NCI-H146 treated with DMSO at 0.1 percent for 48 hours (cell line): ENCODE data around the gene CNTNAP5.
"Not testable (repeated sequence)": the region's sequence is repeated elsewhere in the genome, so short reads cannot be mapped to it uniquely, and the experiment has no call there.

Experiments used
- DNase-seq: peaks from one replicate; lab custom pipeline; 2025; ENCODE audit not compliant: unreplicated experiment; lab: John Stamatoyannopoulos, UW

Gene CNTNAP5

DNA sequence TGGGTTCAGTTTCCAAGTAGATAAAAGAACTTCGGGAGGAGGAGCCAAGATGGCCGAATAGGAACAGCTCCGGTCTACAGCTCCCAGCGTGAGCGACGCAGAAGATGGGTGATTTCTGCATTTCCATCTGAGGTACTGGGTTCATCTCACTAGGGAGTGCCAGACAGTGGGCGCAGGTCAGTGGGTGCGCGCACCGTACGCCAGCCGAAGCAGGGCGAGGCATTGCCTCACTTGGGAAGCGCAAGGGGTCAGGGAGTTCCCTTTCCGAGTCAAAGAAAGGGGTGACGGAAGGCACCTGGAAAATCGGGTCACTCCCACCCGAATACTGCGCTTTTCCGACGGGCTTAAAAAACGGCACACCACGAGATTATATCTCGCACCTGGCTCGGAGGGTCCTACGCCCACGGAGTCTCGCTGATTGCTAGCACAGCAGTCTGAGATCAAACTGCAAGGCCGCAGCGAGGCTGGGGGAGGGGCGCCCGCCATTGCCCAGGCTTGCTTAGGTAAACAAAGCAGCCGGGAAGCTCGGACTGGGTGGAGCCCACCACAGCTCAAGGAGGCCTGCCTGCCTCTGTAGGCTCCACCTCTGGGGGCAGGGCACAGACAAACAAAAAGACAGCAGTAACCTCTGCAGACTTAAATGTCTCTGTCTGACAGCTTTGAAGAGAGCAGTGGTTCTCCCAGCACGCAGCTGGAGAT lies 382.9 kb downstream of the CNTNAP5 start:
- DNase-seq, result not testable (repeated sequence)

DNA sequence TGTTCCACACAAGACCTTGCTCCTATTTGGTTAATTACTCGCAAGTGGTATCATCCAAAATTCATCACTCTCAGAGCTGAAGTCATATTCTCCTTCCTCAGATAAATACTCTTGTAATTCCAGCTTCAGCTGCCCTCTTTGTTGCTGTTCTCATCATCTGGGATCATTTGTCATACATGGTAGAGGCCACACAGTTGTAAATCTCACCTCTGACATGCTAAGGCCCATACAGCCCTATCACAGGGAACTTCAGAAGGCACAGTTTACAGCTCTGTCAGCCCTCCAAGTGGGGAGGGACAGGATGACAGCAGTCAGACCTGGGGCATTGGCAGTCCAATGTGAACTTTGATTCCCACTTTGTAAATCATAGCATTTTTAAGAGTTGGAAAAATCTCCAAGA lies 399.0 kb downstream of the CNTNAP5 start:
- no peak for DNase-seq

DNA sequence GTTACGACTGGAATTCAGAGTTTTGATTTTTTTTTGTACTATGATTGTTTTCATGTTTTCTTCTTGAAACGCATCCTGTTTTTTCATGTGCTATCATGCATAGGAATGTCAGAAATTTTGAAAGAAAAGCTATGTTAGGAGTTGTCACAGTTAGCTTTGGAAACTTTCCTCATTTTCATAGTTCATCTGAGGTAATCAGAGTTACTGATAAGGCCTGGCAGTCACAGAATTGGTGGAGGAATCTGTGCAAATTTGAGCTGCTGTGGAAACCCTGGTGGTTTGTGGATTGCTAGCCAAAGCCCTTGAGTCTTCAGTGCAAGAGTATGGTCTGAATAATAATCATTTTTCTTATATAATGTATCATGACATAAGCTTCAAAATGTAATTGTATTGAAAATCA lies 401.0 kb downstream of the CNTNAP5 start:
- no peak for DNase-seq

DNA sequence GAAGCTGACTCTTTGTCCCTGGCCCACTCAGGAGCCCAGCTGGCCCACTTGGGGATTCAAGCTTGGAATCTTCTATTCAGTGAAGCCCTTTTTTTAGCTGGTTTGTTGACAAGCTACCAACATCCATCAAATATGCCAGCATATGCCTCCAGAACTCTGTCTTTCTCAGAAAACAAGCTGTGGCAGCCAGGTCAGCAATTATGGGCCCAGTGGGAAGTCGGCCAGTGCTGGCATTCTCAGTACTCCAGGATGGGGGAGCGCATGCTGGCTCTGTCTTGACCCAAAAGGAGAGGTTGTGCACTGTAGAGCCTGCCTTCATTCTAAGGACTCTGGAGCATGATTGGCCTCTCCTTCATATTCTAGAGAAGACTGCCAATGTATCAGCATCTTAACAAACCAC lies 401.5 kb downstream of the CNTNAP5 start:
- no peak for DNase-seq

DNA sequence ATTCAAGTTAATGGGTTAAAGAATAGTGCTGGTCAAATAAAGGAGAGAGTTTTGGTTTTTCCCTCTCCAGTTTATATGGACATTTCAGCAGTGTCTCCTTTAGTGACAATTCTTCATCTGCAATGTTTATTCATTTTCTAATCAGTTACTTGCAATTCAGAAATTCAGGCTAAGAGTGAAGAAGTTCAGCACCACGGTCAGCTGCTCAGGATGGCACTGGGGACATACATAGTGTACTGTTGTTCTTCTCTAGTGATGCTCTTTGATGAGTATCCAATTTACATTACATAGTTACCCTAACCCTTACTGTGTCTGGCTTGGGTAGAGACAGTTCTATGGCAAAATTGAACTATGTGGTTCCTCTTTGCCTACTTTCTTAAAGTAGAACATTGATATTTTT lies 412.7 kb downstream of the CNTNAP5 start:
- DNase-seq, result no peak

DNA sequence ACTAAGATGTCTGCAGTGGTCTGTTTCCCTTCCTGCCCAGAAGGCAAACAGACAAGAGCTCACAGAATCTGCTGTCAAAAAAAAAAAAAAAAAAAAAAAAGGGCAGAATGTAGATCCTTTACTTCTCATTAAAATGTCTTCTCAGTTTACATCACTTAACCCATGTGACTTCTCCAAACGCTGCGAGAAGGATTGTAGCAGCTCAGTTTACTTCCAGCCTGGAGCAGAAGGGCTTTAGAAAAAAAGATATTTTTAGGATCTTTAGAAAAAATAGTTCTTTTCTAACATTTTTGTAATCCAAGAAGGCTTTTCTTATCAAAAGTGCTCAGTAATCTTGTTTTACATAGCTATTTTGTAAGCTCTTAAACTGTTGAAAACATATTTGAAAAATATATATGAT lies 425.4 kb downstream of the CNTNAP5 start:
- DNase-seq, result no peak

DNA sequence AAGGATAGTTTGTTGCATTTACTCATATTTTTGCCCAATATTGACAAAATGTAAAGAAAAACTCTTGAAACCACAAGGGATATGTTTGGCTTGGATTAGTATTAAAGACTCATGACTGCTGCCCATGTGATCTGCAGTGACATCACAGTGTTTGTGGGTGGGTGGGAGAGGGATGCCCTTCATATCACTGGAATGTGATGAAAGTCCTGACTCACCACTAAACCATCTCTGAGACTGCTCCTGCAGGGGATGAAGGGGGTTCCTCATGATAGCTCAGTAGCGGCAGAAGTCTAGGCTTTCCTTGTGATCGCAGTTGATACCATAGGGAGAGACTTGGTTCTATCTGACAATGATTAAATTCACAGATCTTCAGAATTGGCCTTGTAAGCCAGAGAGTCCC lies 451.2 kb downstream of the CNTNAP5 start:
- DNase-seq, result no peak

DNA sequence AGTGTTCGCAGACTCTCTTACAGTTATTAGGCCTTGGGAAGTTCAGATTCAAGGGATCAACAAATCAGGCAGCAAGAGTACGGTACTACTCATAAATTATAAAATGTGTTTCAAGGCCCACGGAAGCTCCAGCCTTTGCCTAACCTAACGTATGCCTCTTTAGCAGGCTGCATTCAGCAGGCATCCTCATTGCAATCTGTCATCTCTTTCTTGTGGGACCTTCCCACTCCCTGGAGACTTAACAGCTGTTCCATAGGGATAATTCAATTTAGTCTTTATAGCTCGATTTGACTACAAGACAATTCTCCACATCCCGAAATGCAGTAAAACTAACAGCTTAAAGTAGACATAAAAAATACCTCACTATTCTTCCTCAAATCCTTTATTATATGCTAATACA lies 453.7 kb downstream of the CNTNAP5 start:
- DNase-seq, result no peak

DNA sequence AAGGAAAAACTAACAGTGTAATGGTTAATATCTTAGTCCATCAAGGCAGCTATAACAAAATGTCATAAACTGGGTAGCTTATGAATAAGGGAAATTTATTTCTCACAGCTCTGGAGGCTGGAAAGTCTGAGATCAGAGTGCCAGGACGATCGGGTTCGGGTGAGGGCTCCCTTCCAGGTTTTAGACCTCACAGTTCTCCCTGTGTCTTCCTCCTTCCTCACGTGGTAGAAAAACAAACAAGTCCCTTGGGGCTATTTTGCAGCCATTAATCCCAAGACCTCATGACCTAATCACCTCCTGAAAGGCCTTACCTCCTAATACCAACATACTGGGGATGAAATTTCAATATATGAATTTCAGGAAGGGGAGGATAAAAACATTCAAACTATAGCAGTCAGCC lies 455.9 kb downstream of the CNTNAP5 start:
- no peak for DNase-seq

DNA sequence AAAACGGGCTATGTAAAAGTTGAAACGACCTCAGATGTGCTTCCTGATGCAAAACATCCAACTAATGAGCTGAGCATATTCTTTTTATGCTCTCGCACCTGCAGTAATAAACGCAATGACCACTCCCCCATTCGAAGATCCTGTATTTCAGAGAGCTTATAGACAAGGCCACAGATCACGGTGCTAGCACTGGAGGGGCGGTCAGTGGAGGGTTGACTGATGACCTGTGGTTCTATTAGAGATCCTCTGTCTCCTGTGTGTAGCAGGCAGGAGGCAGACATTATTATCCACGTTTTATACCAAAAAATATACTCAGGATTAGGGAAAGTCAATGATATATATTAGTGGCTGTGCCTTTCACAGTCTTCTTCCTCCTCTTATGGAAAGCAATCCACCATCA lies 457.0 kb downstream of the CNTNAP5 start:
- DNase-seq, result no peak

DNA sequence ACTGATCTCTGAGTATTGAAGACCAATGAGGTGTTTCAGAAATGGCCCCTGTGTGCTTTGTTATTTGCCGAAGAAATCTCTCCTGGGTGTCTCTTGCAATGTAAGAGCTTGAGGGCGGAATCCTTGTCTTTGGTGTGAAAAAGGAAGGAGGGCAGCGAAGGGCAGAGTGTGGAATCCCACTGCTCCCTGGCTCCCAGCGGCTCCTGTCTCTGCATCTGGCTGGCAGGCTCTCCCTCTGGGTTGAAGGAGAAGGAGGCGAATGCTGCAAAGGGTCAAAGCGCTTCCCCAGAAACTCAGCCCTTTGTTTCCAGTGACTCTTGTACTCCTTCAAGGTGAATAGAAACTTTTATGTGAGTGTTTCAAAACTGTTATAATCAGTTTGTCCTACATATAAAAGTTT lies 457.5 kb downstream of the CNTNAP5 start:
- DNase-seq, result no peak

DNA sequence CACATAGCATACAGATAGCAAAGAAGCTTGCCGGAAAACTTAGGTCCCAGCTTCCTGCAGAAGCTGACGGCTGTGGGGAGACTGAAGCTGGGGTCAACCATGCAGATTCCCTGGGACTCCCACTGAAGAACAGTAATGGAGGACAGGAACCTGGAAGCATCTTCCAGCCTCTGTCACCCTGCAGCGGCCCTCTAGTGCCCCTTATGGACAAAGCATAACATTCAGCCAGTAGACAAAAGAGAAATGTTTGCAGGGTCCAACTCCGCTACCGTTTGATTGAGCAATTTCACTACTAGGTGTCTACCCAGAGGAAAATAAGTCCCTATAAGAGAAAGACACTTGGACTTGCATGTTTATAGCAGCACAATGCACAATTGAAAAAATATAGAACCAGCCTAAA lies 460.6 kb downstream of the CNTNAP5 start:
- DNase-seq, result no peak

DNA sequence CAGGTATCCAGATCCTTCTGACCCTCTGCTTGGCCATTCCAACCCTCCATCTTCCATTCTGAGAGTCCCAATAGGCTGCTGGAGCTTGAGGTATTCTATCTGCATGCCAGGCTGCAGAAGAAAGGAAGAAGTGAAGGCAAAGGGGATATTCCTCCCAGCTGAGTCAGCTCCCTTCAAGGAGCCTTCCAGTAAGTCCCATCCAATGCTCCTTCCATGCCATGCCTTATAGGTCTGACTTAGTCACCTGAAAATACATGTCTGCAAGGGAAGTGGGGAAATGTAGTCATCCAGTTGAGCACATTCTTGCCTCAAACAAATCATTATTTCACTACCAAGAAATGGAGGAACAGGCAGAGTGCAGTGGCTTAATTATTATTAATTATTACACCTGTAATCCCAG lies 464.6 kb downstream of the CNTNAP5 start:
- no peak for DNase-seq

DNA sequence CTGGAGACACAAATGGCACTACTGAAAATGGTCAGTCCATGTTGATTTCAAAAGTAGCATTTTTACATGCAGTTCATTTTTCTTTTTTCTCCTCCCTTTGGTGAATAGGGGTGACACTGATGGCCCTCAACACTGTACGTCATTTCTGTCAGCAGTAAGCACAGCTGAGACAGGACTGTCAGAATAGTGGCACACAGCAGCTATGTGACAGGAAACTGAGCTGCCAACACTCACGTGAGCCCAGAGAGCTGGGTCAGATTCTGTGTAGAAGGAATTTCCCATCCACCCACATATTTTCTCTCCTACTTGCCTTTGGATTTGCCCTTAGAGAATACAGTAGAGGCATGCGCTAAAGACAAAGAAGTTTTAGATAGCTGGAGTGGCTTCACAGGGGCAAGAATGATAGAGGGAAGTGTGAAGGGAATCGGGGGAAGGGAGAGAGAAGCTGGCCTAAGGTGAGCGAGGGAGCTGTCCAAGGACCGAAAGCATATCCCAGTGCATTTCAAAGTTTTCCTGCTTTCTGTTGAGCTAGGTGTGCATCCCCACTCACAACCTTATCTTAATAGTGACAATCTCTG lies 476.6 kb downstream of the CNTNAP5 start:
- DNase-seq, result no peak

DNA sequence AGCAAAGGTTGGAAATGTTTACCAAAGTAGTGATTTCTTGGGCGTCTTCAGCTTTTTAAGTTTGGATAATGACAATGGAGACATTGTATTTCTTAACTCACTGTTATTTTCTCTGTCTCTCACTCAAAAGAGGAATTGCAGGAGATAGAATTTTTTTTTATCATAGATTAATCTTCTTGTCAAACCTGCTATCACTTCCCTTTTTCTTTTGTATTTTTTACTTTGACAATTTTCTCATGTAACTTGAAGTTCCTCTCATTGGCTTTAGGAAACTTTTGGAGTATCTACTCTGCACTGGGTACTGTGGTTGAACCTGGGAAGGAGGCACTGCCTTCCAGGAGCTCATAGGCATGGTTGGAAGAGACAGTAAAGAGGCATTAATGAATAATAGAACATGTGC lies 489.1 kb downstream of the CNTNAP5 start:
- no peak for DNase-seq

DNA sequence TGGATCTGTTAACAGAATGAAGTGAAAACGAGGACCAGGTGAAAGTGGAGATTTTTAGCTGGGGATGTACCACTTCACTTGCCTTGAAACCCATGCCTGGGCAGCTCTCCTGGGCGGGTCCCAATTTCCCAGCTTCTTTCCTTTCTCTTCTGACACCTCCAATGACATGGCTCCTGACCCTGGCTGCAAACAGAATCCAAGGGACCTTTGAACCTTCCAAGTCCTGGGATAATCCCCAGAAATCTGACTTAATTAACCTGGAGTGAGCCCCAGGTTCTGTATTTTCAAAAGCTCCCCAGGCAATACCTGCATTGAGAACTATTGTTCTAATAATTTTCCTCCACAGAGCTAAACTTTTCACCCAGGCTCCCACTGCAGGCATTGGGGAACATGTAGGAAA lies 495.9 kb downstream of the CNTNAP5 start:
- DNase-seq, result no peak

DNA sequence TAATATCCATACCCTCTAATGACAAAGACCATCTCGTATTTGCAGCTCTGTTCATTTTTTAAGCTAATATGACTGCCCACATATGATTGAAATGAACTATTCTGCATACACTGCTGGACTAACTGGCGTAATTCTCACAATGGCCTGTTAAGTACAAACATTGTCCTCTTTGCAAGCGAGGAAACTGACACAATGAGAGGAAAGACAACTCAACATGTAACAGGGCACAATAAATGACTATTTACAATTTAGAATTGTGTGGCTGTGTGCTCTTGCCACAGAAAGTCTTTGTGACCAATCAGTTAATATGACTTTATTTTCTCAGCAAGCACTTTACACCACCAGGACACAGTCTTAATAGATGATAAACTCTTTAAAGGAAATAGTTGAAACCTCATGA lies 498.0 kb downstream of the CNTNAP5 start:
- DNase-seq, result no peak

DNA sequence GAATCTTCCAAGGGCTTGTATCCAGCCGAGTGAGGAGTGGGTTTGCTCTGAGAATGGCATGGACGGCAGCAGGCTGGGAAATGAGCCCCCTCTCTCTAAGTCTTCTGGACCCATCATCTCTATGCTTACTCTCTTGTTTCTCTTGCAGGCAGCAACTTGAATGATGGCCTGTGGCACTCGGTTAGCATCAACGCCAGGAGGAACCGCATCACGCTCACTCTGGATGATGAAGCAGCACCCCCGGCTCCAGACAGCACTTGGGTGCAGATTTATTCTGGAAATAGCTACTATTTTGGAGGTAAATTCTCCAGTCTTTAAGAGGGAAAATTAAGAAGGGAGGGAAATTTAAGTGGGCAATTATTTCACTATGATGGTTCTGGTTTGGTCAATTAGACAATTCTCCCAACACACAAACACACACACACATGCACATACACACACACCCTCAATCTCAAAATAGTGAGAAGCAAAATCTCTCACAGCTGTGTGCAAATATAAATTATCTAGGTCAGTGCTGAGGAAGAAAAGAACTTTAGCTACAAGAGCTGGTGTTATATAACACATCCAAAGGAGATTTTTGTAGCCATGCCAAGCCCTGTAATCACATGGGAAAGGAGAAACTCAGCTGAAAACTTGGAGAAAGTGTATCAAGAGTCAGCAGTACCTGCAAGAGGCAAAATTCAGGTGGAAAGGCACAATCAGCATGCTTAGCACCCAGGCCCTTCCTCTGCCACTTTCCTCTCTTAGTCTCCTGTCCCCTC lies 499.2 kb downstream of the CNTNAP5 start:
- DNase-seq, result no peak

DNA sequence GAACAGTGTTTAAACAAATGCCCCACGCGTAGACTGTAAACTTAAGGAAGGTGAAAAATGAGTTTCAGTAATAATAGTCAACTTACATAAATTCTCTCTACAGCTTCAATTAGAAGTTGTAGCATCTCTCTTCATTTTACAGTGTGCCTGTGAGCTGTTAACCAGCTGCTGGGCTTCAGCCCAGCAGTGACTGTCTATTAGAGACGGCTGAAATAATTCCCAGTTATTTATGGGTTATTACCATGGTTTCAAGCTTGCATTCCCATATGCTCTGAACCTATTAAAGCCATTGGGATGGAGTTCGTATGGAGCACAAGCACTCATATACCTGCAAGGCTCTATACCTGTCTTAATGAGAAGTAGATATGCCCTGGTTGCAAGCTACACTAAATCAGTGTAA lies 501.1 kb downstream of the CNTNAP5 start:
- DNase-seq, result no peak

DNA sequence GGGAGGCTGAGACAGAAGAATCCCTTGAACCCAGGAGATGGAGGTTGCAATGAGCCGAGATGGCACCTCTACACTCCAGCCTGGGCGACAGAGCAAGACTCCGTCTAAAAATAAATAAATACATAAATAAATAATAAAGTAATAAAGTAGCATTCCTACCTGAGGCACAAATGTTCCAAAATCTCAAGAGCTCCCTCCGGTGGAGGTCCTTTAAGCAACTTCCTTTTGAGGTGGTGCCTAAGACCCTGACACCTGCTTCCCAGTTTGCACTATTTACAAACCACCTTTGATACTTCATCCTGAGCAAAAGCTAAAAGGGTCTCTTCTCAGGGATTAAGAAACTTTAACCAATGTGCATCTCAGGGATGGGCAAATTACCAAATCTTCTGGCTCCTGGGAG lies 505.1 kb downstream of the CNTNAP5 start:
- no peak for DNase-seq

DNA sequence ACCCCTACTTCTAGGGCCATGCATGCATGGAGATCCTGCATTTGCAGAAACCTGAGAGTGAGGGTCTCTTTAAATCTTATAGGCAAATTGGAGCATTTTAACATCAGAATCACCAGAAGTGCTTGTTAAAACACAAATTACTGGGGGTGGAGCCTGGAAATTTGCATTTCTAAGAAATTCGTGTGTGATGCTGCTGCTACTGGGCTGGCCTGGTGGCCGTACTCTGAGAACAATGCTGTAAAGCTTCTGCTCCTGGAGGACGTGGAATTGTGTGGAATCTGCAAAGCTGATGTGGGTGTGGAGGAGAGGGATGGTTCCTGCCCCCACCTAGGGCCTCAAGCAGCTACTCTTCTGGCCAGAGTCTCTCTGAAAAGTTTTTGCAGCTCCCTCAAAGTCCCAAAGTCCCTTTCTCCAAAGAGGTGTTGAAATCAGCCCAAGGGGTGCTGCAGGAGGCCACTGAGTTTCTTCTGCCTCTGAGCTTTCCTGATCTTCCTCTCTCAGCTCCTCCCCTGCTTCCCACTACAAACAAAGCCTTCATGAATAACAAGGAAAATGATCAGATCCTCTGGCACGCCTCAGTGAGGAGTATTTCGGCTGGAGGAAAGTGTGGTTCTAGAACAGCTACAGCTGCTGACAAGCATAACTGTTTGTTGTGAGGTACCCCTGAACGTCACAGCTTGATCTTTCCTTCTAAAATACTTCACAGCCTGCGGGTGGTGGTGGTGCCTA lies 508.3 kb downstream of the CNTNAP5 start:
- DNase-seq, result no peak

DNA sequence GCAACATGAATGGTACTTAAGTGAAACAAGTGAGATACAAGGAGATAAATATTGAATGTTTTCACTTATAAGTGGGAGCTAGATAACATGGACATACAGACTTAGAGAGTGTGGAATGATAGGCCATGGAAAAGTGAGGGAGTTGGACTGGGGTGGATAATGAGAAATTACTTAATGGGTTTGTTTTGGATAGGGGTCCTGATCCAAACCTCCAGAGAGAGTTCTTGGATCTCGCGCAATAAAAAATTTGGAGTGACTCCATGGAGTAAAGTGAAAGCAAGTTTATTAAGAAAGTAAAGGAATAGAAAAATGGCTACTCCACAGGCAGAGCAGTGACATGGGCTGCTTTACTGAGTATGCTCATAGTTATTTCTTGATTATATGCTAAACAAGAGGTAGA lies 508.9 kb downstream of the CNTNAP5 start:
- DNase-seq, result no peak
